Neural progenitor cell (in vitro differentiated cells): ENCODE data around the gene LRRK2.

Experiments used
- CTCF ChIP-seq: fragments of 200-600 bp; sonication (generic); IDR thresholded peaks from 2 replicates; pipeline ENCODE4 v1.5.1; 2017; ENCODE audit warnings: antibody characterized with exemption, mild to moderate bottlenecking
- EZH2 ChIP-seq: fragments of 200-600 bp; sonication (generic); IDR thresholded peaks from 2 replicates; pipeline ENCODE4 v1.6.1; 2017; ENCODE audit warnings: antibody characterized with exemption, mild to moderate bottlenecking, moderate library complexity
- EZH2phosphoT487 ChIP-seq: fragments of 200-600 bp; sonication (generic); IDR thresholded peaks from 2 replicates; pipeline ENCODE4 v1.6.1; 2017; ENCODE audit warnings: antibody characterized with exemption

- no peak for TF ChIP-seq CTCF
- TF ChIP-seq EZH2phosphoT487: no peak
- TF ChIP-seq EZH2: no peak
These were observed 90.1 kb downstream of the LRRK2 start for GRCh38 chr12:40314927-40315326.
